Calu3 (cell line): ENCODE results near the gene C19orf25. TPM values are rescaled to one million over a fixed set of nuclear protein-coding genes. Genes with fewer than 3 reads are reported as not detected.

ENCODE experiments used
- BruUV-seq: library from RNA; stranded (reverse); fragments of 400-500 nt; replicated peaks from 2 replicates; lab custom pipeline; 2021; lab: Mats Ljungman, UMichigan
- CTCF ChIA-PET: fragments of 300-600 bp; sonication (Branson Sonifier 250); formaldehyde crosslinking; loops from one replicate; lab custom pipeline; 2022; ENCODE audit warnings: antibody characterized with exemption; lab: Charles Lee
- DNase-seq: peaks from one replicate; pipeline ENCODE4 v3.0.0; 2022
- H3K27ac Mint-ChIP-seq: one replicate; pipeline ENCODE4 v1.8.0; 2022; ENCODE audit warnings: mixed read lengths; ENCODE audit not compliant: unreplicated experiment
- H3K27me3 Mint-ChIP-seq: one replicate; pipeline ENCODE4 v1.8.0; 2022; ENCODE audit warnings: mixed read lengths; ENCODE audit not compliant: unreplicated experiment
- H3K36me3 Mint-ChIP-seq: one replicate; pipeline ENCODE4 v1.8.0; 2022; ENCODE audit warnings: mild to moderate bottlenecking, moderate library complexity, mixed read lengths; ENCODE audit not compliant: insufficient read depth, unreplicated experiment
- H3K4me1 Mint-ChIP-seq: one replicate; pipeline ENCODE4 v1.8.0; 2022; ENCODE audit warnings: mild to moderate bottlenecking, low read depth, mixed read lengths; ENCODE audit not compliant: unreplicated experiment
- H3K4me3 Mint-ChIP-seq: one replicate; pipeline ENCODE4 v1.8.0; 2022; ENCODE audit warnings: mild to moderate bottlenecking, low read depth, moderate library complexity, mixed read lengths; ENCODE audit not compliant: unreplicated experiment
- H3K9me3 Mint-ChIP-seq: one replicate; pipeline ENCODE4 v1.8.0; 2022; ENCODE audit warnings: low read depth, mixed read lengths; ENCODE audit not compliant: unreplicated experiment
- CTCF ChIP-seq: fragments of 200-600 bp; IDR thresholded peaks from one replicate; pipeline ENCODE4 v1.8.0; 2022; ENCODE audit warnings: antibody characterized with exemption; ENCODE audit not compliant: unreplicated experiment
- intact Hi-C: fragments of 100-400 bp; cut with micrococcal nuclease; formaldehyde crosslinking; loops from one replicate; pipeline ENCODE4 v1.10.0; 2022; ENCODE audit not compliant: unreplicated experiment
- total RNA-seq: library from RNA; stranded (reverse); gene quantifications from 2 replicates; pipeline ENCODE4 v1.2.3, GENCODE V29; 2022

C19orf25 gene
- total RNA-seq, 1 experiment from 2014 or later, result 33.7 TPM

GRCh38 chr19:1424192-1424955 lies 54.6 kb downstream of the C19orf25 start:
- Mint-ChIP-seq H3K27ac (no peak overlapping the region), H3K27me3 (no peaks in the 10 kb centered on the region), H3K4me3 (no peak overlapping the region), H3K9me3 (no peaks in the 10 kb centered on the region), H3K36me3 (peaks cover 47% of the 10 kb centered on the region), H3K4me1 (no peaks in the 10 kb centered on the region)
- no peak for TF ChIP-seq CTCF
- intact Hi-C loops, result no loop called here
- CTCF ChIA-PET, result no interaction called here
- no peak for DNase-seq
- BruUV-seq, result no TSS peak

GRCh38 chr19:1423436-1424191 lies 55.4 kb downstream of the C19orf25 start:
- no peaks in the 10 kb centered on the region for H3K4me1 Mint-ChIP-seq
- BruUV-seq, result TSS peak; percentile 7
- no peaks in the 10 kb centered on the region for H3K9me3 Mint-ChIP-seq
- peaks cover 54% of the 10 kb centered on the region for H3K36me3 Mint-ChIP-seq
- CTCF ChIA-PET, result no interaction called here
- H3K4me3 Mint-ChIP-seq, result no peak overlapping the region
- intact Hi-C loops, result no loop called here
- no peak overlapping the region for H3K27ac Mint-ChIP-seq
- no peaks in the 10 kb centered on the region for H3K27me3 Mint-ChIP-seq
- DNase-seq, result no peak
- no peak for TF ChIP-seq CTCF

Other genes with a start within 250 kb of the C19orf25 start
- 4.2 and 5.7 TPM in 2 replicates for gene CBARP, start 241.2 kb downstream of the C19orf25 start, total RNA-seq
- gene ATP5F1D, start 237.5 kb downstream of the C19orf25 start, total RNA-seq, result 86.6 and 91.8 TPM in 2 replicates
- 61.8 and 72.4 TPM in 2 replicates for gene MIDN, start 230.6 kb downstream of the C19orf25 start, total RNA-seq
- gene CIRBP, start 209.9 kb downstream of the C19orf25 start, total RNA-seq, result 102 and 112 TPM in 2 replicates
- 32.9 and 34.4 TPM in 2 replicates for gene FAM174C, start 203.7 kb downstream of the C19orf25 start, total RNA-seq
- gene EFNA2, start 193.3 kb downstream of the C19orf25 start, total RNA-seq, result 0.90 and 0.95 TPM in 2 replicates
- 60.3 and 67.9 TPM in 2 replicates for gene NDUFS7, start 95.3 kb downstream of the C19orf25 start, total RNA-seq
- 14.3 and 19.4 TPM in 2 replicates for gene GAMT, start 77.7 kb downstream of the C19orf25 start, total RNA-seq
- gene DAZAP1, start 71.6 kb downstream of the C19orf25 start, total RNA-seq, result 148 and 151 TPM in 2 replicates
- gene RPS15, start 40.8 kb downstream of the C19orf25 start, total RNA-seq, result 628 and 642 TPM in 2 replicates
- 0.12 and 0.44 TPM in 2 replicates for gene APC2, start 29.1 kb downstream of the C19orf25 start, total RNA-seq
- gene PCSK4, start 11.1 kb upstream of the C19orf25 start, total RNA-seq, result 4.5 and 5.5 TPM in 2 replicates
- 13.9 and 16.2 TPM in 2 replicates for gene REEP6, start 12.0 kb upstream of the C19orf25 start, total RNA-seq
- 9.5 and 9.6 TPM in 2 replicates for gene ADAMTSL5, start 33.8 kb upstream of the C19orf25 start, total RNA-seq
- gene PLK5, start 44.9 kb upstream of the C19orf25 start, total RNA-seq, result not detected in 2 replicates
- 41.4 and 42.0 TPM in 2 replicates for gene MEX3D, start 89.1 kb upstream of the C19orf25 start, total RNA-seq
- gene MBD3, start 113.7 kb upstream of the C19orf25 start, total RNA-seq, result 52.2 and 65.6 TPM in 2 replicates
- gene UQCR11, start 126.2 kb upstream of the C19orf25 start, total RNA-seq, result 148 and 149 TPM in 2 replicates
- 102 and 110 TPM in 2 replicates for gene TCF3, start 173.4 kb upstream of the C19orf25 start, total RNA-seq